Testis (tissue), 2 donors: ENCODE measurements around the gene POLR3F.

Experiments used
- CTCF ChIP-seq, 3 experiments: fragments of 450-650 bp in 2 of 3; fragments of 200-600 bp in 1 of 3; sonication (generic) in 1 of 3; IDR thresholded peaks; one replicate each; pipeline ENCODE4 v1.5.1; 2016 to 2019; ENCODE audit warnings: antibody characterized with exemption in 3 of 3, mild to moderate bottlenecking in 2 of 3, moderate library complexity in 1 of 3
- POLR2A ChIP-seq: fragments of 450-650 bp; IDR thresholded peaks from one replicate; pipeline ENCODE4 v1.6.1; 2017; ENCODE audit warnings: antibody characterized with exemption, mild to moderate bottlenecking, moderate library complexity

GRCh38 chr20:18427214-18427613, 40.0 kb upstream of the POLR3F start:
- no peak for TF ChIP-seq CTCF (IDR thresholded peaks at IDR 0.05)
- no peak for TF ChIP-seq POLR2A
